ENCODE measurements around the gene CCDC34.

- no peak for TF ChIP-seq CTCF (conservative IDR thresholded peaks at IDR 0.05; ENCODE audit: low read length)
- TF ChIP-seq EZH2phosphoT487 (IDR thresholded peaks at IDR 0.05; ENCODE audit: borderline replicate concordance): no peak
These were observed 45.3 kb downstream of the CCDC34 start for GRCh38 chr11:27317751-27318150.
